Mesenchymal stem cell (in vitro differentiated cells and primary cell): Measurements from ENCODE around the gene FXR2.
"Not testable (repeated sequence)": the region's sequence is repeated elsewhere in the genome, so short reads cannot be mapped to it uniquely, and the experiment has no call there.

ENCODE experiments used
- DNase-seq: peaks from one replicate; pipeline ENCODE4 v3.0.0-alpha.2; 2013
- H2AFZ ChIP-seq: one replicate; pipeline ENCODE4 v1.6.1; 2013; ENCODE audit warnings: low read depth, mild to moderate bottlenecking, control low read depth, inconsistent platforms, low read length, moderate library complexity
- H2AK5ac ChIP-seq: 2 replicates; pipeline ENCODE4 v1.6.1; 2013; ENCODE audit warnings: low read length, moderate library complexity, mild to moderate bottlenecking, inconsistent platforms; ENCODE audit not compliant: severe bottlenecking
- H2BK120ac ChIP-seq: one replicate; pipeline ENCODE4 v1.6.1; 2013; ENCODE audit warnings: low read depth, mild to moderate bottlenecking, inconsistent platforms, low read length, moderate library complexity
- H2BK12ac ChIP-seq, 2 experiments: one replicate each; pipeline ENCODE4 v1.6.1; 2013; ENCODE audit warnings: inconsistent platforms in 2 of 2, low read length in 2 of 2, mild to moderate bottlenecking in 2 of 2, moderate library complexity in 2 of 2, control low read depth in 1 of 2
- H2BK15ac ChIP-seq: one replicate; pipeline ENCODE4 v1.6.1; 2013; ENCODE audit warnings: mild to moderate bottlenecking, low read depth, inconsistent platforms; ENCODE audit not compliant: poor library complexity, severe bottlenecking
- H2BK5ac ChIP-seq: 2 replicates; pipeline ENCODE4 v1.6.1; 2013; ENCODE audit warnings: low read depth, mild to moderate bottlenecking, low read length, control low read depth, inconsistent platforms; ENCODE audit not compliant: poor library complexity, severe bottlenecking
- H3K14ac ChIP-seq, 2 experiments: one replicate each; pipeline ENCODE4 v1.6.1; 2013; ENCODE audit warnings: inconsistent platforms in 2 of 2, low read length in 2 of 2, control low read depth in 1 of 2, mild to moderate bottlenecking in 1 of 2, moderate library complexity in 1 of 2
- H3K18ac ChIP-seq, 2 experiments: one replicate each; pipeline ENCODE4 v1.6.1; 2013; ENCODE audit warnings: inconsistent platforms in 2 of 2, low read length in 2 of 2, control low read depth in 1 of 2, low read depth in 1 of 2, mild to moderate bottlenecking in 1 of 2
- H3K23ac ChIP-seq, 2 experiments: one replicate each; pipeline ENCODE4 v1.6.1; 2013; ENCODE audit warnings: inconsistent platforms in 2 of 2, low read length in 2 of 2, mild to moderate bottlenecking in 2 of 2, moderate library complexity in 2 of 2, control low read depth in 1 of 2
- H3K27ac ChIP-seq: 2 replicates; pipeline ENCODE4 v1.5.1; 2013; ENCODE audit warnings: mild to moderate bottlenecking, moderate library complexity, low read length, control low read depth, inconsistent platforms; ENCODE audit not compliant: poor library complexity, severe bottlenecking
- H3K27me3 ChIP-seq, 2 experiments: 2 replicates each; pipeline versions ENCODE4 v1.6.1 to v1.7.0; 2013; ENCODE audit warnings: low read length in 2 of 2, mild to moderate bottlenecking in 2 of 2, moderate library complexity in 2 of 2, control low read depth in 1 of 2, inconsistent platforms in 1 of 2; ENCODE audit not compliant: control insufficient read depth in 1 of 2, insufficient read depth in 1 of 2
- H3K36me3 ChIP-seq, 2 experiments: 2 replicates each; pipeline versions ENCODE4 v1.6.1 to v1.7.0; 2013; ENCODE audit warnings: low read length in 2 of 2, control low read depth in 1 of 2, inconsistent platforms in 1 of 2, low read depth in 1 of 2, mild to moderate bottlenecking in 1 of 2; ENCODE audit not compliant: insufficient read depth in 2 of 2, control insufficient read depth in 1 of 2
- H3K4ac ChIP-seq, 2 experiments: one replicate each; pipeline ENCODE4 v1.6.1; 2013; ENCODE audit warnings: inconsistent platforms in 2 of 2, low read length in 2 of 2, mild to moderate bottlenecking in 2 of 2, moderate library complexity in 2 of 2, control low read depth in 1 of 2, low read depth in 1 of 2
- H3K4me1 ChIP-seq: 2 replicates; pipeline ENCODE4 v1.6.1; 2013; ENCODE audit warnings: low read depth, low read length, control low read depth; ENCODE audit not compliant: control insufficient read depth, insufficient read depth
- H3K4me2 ChIP-seq: 2 replicates; pipeline ENCODE4 v1.6.1; 2013; ENCODE audit warnings: low read length, mild to moderate bottlenecking, inconsistent platforms; ENCODE audit not compliant: poor library complexity, severe bottlenecking
- H3K4me3 ChIP-seq, 2 experiments: 2 replicates each; pipeline versions ENCODE4 v1.5.1 to v1.7.0; 2013; ENCODE audit warnings: low read length in 2 of 2, mild to moderate bottlenecking in 2 of 2, control low read depth in 1 of 2, low read depth in 1 of 2; ENCODE audit not compliant: insufficient read depth in 1 of 2
- H3K79me1 ChIP-seq: replicated peaks from 2 replicates; pipeline ENCODE4 v1.6.1; 2013; ENCODE audit warnings: mild to moderate bottlenecking, control low read depth, low read length, inconsistent platforms; ENCODE audit not compliant: poor library complexity, severe bottlenecking
- H3K9ac ChIP-seq: 2 replicates; pipeline ENCODE4 v1.7.0; 2013; ENCODE audit warnings: mild to moderate bottlenecking, low read length, moderate library complexity
- H3K9me3 ChIP-seq: 2 replicates; pipeline ENCODE4 v1.7.0; 2013; ENCODE audit warnings: mild to moderate bottlenecking, low read length; ENCODE audit not compliant: control insufficient read depth
- H4K8ac ChIP-seq: one replicate; pipeline ENCODE4 v1.6.1; 2013; ENCODE audit warnings: inconsistent platforms, mild to moderate bottlenecking, low read length, moderate library complexity
- H4K91ac ChIP-seq: one replicate; pipeline ENCODE4 v1.6.1; 2013; ENCODE audit warnings: mild to moderate bottlenecking, low read length, inconsistent platforms
- WGBS: methylation state at CpG from one replicate; pipeline ENCODE4 v1.1.7; 2013; ENCODE audit warnings: mixed read lengths; 5-methylcytosine and 5-hydroxymethylcytosine counted together

FXR2 gene

GRCh38 chr17:7627250-7628121 is 12.8 kb upstream of the FXR2 start, which contains the start of gene SAT2:
TSS of gene SAT2 (minus strand) at chr17:7627821. CDS start at chr17:7627635, 186 bp downstream.
- Histone ChIP-seq H3K79me1 (peaks cover 9% of the 10 kb centered on the region), H3K9ac (peak within 1 kb of the TSS; percentile 98), H3K14ac (peak within 1 kb of the TSS in 1 of 2 experiments; percentile 42), H3K4me2 (peak within 1 kb of the TSS; percentile 60), H2AFZ (peak within 1 kb of the TSS; percentile 68), H2AK5ac (no peak within 1 kb of the TSS), H4K8ac (peak within 1 kb of the TSS; percentile 33), H3K4me1 (peaks cover 7% of the 10 kb centered on the region), H3K9me3 (no peaks in the 10 kb centered on the region), H3K18ac (peak within 1 kb of the TSS; percentile 85 to 88), H2BK120ac (peak within 1 kb of the TSS; percentile 1), H2BK15ac (no peak within 1 kb of the TSS), H3K36me3 (peaks cover 3 to 6% of the 10 kb centered on the region in 2 experiments), H3K27me3 (no peaks in the 10 kb centered on the region), H4K91ac (peak within 1 kb of the TSS; percentile 16), H3K4ac (peak within 1 kb of the TSS; percentile 66 to 86), H2BK12ac (peak within 1 kb of the TSS in 1 of 2 experiments; percentile 40), H3K27ac (peak within 1 kb of the TSS; percentile 93), H3K4me3 (peak within 1 kb of the TSS; percentile 58 to 93), H2BK5ac (peak within 1 kb of the TSS; percentile 69), H3K23ac (peak within 1 kb of the TSS in 1 of 2 experiments; percentile 97)
- WGBS = 1% methylated on average over 45 of the region's 54 CpGs
- DNase-seq = peak; percentile 94

DNA sequence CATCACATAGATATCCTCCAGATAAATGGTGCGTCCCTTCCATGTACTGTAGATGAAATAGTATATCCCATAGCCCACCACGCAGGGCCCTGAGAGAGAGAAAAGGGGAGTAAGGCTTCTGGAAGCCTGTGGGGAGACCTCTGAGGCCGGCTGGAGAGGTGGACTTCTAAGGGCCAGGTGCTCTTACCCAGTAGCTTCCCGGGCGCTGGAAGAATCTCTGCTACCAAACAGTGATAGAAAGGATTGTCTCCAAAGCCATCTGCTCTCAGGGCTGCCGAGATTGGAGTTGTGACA is 12.2 kb upstream of the FXR2 start:
- Histone ChIP-seq H2BK12ac (peak overlapping the region in 1 of 2 experiments; percentile 29), H3K36me3 (peaks cover 3 to 6% of the 10 kb centered on the region in 2 experiments), H3K27me3 (no peaks in the 10 kb centered on the region), H3K18ac (peak overlapping the region in 1 of 2 experiments; percentile 88), H4K8ac (no peak overlapping the region), H3K27ac (peak overlapping the region; percentile 93), H3K9me3 (no peaks in the 10 kb centered on the region), H3K4me1 (peaks cover 7% of the 10 kb centered on the region), H2BK5ac (no peak overlapping the region), H3K4me3 (peak overlapping the region; percentile 58 to 93), H2BK15ac (no peak overlapping the region), H3K14ac (no peak overlapping the region), H3K9ac (peak overlapping the region; percentile 98), H3K4me2 (peak overlapping the region; percentile 52), H3K23ac (no peak overlapping the region), H4K91ac (no peak overlapping the region), H2AK5ac (no peak overlapping the region), H3K4ac (peak overlapping the region in 1 of 2 experiments; percentile 86), H3K79me1 (peaks cover 9% of the 10 kb centered on the region), H2AFZ (no peak overlapping the region), H2BK120ac (no peak overlapping the region)
- WGBS = 19% methylated on average over 5 of the region's 6 CpGs
- DNase-seq = peak; percentile 27

DNA sequence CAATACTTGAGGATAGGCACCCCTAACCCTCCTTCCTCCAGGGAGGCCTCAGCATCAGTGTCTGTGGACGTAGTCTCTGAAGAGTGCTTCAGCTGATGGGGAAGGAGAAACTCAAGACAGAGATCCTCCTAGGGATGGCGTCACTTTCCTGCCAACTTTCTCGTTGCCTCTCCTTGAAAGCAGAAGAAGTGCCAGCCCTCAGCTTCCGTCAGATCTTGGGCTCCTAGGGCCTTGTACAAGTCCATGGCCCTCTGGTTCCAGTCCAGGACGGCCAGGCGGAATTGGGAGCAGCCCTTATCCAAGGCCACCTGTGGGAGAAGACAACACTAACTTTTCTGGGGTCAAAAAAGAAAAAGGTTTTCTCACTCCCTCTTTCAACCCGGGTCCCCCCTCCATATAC is 11.6 kb upstream of the FXR2 start:
- no peak overlapping the region for H3K18ac ChIP-seq
- H3K4me1 ChIP-seq = peaks cover 7% of the 10 kb centered on the region
- H2BK12ac ChIP-seq = no peak overlapping the region
- H2AK5ac ChIP-seq = peak overlapping the region; percentile 55
- H2AFZ ChIP-seq = no peak overlapping the region
- peak overlapping the region in 1 of 2 experiments; percentile 93 for H3K4me3 ChIP-seq
- H3K4ac ChIP-seq = no peak overlapping the region
- H3K9ac ChIP-seq = peak overlapping the region; percentile 98
- peak overlapping the region; percentile 52 for H3K4me2 ChIP-seq
- no peak overlapping the region for H4K91ac ChIP-seq
- peak overlapping the region; percentile 9 for H4K8ac ChIP-seq
- H2BK120ac ChIP-seq = no peak overlapping the region
- peaks cover 9% of the 10 kb centered on the region for H3K79me1 ChIP-seq
- DNase-seq = no peak
- no peak overlapping the region for H3K14ac ChIP-seq
- no peak overlapping the region for H2BK15ac ChIP-seq
- H3K27me3 ChIP-seq = no peaks in the 10 kb centered on the region
- no peaks in the 10 kb centered on the region for H3K9me3 ChIP-seq
- H3K36me3 ChIP-seq = peaks cover 3 to 6% of the 10 kb centered on the region in 2 experiments
- H3K23ac ChIP-seq = no peak overlapping the region
- no peak overlapping the region for H3K27ac ChIP-seq
- no peak overlapping the region for H2BK5ac ChIP-seq
- 90% methylated on average over 7 of the region's 7 CpGs for WGBS

DNA sequence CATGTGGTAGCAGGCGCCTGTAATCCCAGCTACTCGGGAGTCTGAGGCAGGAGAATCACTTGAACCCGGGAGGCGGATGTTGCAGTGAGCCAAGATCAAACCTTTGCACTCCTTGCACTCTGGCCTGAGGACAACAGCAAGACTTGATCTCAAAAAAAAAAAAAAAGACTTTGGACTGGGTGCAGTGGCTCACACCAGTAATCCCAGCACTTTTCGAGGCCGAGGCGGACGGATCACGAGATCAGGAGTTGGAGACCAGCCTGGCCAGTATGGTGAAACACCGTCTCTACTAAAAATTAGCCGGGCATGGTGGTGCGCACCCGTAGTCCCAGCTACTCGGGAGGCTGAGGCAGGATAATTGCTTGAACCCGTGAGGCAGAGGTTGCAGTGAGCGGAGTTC is 11.1 kb upstream of the FXR2 start:
- not testable (repeated sequence) for H3K18ac ChIP-seq, H3K9me3 ChIP-seq, H2BK5ac ChIP-seq, H4K91ac ChIP-seq, H2BK120ac ChIP-seq, H3K9ac ChIP-seq, H2BK15ac ChIP-seq, H3K4me3 ChIP-seq, H2AK5ac ChIP-seq, H2AFZ ChIP-seq, DNase-seq, H3K23ac ChIP-seq, H3K27ac ChIP-seq, H3K4ac ChIP-seq, H3K79me1 ChIP-seq, H3K4me2 ChIP-seq, H3K36me3 ChIP-seq, H3K4me1 ChIP-seq, H2BK12ac ChIP-seq, H3K27me3 ChIP-seq, H3K14ac ChIP-seq, H4K8ac ChIP-seq
- WGBS = 98% methylated on average over 16 of the region's 16 CpGs
